Medulla oblongata (tissue), 1 donor: ENCODE data around the gene NKAIN2.
"Not testable (repeated sequence)": the region's sequence is repeated elsewhere in the genome, so short reads cannot be mapped to it uniquely, and the experiment has no call there.

Experiments
- DNase-seq: peaks from one replicate; pipeline ENCODE4 v3.0.0-alpha.2; 2015; ENCODE audit errors: extremely low spot score

Gene NKAIN2

DNA sequence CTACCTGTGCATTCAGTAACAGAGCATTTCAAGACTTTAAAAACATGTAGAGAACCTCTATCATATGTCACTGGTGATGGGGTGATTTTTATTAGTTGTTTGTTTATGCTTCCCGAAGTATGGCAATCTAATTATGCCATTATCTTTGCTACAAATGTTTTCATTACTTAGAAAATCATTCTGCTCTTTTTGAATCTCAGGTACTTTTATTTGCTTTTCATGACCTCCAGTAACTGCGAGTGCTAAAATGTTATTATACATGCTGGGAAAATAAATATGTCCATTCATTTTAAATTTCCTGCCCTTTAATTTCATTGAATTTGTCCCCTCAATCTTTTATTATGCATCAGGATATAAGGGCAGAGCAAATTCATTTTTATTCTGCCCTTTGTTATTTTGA lies 515.7 kb downstream of the NKAIN2 start:
- DNase-seq = no peak

GRCh38 chr6:124324237-124324636 lies 520.6 kb downstream of the NKAIN2 start:
- no peak for DNase-seq

DNA sequence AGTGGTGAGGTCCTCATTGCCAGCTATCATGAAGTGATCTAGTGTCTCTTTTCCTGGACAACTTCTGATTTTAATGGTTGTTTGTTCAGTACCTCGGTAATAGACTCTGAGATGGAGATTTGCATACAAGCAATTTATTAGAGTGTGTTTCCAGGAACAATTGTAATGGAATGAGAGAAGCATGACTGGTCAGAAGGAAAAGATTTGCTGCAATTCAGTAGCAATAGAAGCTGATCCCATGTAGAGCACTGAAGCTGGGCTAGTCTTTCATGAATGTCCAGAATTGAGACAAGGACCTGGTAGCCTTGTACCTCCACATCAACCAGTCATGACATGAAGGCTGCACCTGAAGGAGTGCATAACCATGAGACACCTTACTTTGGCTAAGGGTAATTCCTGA lies 526.5 kb downstream of the NKAIN2 start:
- DNase-seq = no peak

- no peak for DNase-seq
Measured at GRCh38 chr6:124334359-124334758, 530.7 kb downstream of the NKAIN2 start.

- DNase-seq = no peak
Measured at GRCh38 chr6:124339610-124340334, 536.1 kb downstream of the NKAIN2 start.

DNA sequence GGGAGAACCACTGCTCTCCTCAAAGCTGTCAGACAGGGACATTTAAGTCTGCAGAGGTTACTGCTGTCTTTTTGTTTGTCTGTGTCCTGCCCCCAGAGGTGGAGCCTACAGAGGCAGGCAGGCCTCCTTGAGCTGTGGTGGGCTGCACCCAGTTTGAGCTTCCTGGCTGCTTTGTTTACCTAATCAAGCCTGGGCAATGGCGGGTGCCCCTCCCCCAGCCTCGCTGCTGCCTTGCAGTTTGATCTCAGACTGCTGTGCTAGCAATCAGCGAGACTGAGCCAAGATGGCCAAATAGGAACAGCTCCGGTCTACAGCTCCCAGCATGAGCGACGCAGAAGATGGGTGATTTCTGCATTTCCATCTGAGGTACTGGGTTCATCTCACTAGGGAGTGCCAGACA lies 544.7 kb downstream of the NKAIN2 start:
- DNase-seq = not testable (repeated sequence)

GRCh38 chr6:124355146-124355545 lies 551.5 kb downstream of the NKAIN2 start:
- no peak for DNase-seq

DNA sequence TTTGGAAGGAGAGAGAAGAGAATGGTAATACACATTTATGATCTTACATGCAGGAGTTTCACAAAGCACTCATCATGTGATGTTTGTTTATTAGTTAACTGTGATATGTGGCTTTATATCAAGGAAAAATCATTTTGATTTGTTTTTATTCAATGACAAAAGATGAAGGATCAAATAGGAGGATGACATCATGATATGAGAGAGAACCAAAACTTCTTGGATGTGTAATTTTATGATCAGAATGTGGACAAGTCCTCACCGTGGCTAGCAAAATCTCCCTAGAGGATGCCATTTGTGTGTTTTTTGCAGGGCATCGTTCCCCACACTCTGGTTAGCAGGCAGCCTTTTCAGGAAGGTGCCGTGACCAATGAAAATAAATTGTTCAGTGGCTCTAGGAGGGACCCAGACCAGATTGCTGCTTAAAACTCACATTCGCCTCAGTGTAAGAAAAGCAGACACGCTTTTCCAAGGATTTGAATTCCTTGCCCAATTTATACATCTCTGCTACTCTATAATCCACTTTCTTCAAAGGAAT lies 552.7 kb downstream of the NKAIN2 start:
- DNase-seq = no peak

DNA sequence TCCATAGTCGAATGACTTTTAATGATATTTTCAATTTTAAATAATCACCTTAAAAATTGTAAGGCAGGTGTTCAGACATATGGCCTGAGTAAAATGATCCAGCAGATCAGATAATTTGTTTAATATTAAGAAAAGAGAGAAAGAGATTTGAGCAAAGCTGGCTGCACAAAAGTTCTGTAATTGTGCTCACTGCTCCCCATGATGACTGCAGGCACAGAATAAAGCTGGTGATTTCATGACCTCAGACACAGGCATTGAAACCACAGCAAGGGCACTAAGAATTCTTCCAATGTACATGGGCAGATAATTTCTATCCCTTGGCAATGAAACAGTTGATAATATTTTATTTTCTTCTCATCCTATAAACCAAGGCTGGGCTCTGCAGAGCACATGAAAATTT lies 553.1 kb downstream of the NKAIN2 start:
- no peak for DNase-seq

DNA sequence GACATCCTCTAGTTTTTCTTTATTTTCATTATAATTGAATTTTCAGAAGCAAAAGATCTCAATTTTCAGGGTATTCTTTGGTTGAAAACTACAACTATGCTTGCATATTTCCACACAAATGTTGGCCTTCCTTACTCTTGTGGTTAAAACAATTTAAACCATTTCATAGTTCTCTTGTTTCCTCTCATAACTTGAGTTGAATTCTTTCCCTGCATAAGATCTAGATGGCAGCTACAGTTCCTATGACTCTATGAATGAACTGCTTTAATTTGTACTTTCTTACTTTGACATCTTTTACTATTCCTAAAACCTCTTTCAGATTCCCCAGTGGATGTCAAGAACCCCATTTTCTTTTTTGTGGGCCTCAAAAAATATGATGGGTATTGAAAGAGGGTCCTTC lies 564.5 kb downstream of the NKAIN2 start:
- no peak for DNase-seq

DNA sequence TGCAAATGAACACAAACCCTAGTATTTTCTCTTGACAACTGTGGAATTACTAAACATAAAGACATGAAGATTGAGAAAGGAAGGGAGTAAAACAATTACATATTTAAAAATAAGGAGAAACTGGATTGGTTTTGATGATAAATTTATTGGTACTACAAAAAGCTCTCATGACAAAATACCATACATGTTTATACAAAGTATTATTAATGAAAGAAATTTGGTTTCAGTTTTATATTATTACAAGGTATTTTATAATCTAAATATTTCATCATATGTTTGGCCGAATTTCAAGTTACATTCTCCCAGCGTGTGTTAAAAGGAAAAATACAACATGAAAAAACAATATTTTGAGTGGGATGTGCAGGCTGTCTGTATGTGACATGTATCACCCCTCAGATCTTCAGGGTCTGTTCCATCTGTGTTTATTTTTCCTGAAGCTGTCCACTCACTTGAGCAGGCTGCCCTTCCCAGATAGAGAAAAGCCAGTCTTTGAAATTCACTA lies 568.4 kb downstream of the NKAIN2 start:
- DNase-seq = no peak

DNA sequence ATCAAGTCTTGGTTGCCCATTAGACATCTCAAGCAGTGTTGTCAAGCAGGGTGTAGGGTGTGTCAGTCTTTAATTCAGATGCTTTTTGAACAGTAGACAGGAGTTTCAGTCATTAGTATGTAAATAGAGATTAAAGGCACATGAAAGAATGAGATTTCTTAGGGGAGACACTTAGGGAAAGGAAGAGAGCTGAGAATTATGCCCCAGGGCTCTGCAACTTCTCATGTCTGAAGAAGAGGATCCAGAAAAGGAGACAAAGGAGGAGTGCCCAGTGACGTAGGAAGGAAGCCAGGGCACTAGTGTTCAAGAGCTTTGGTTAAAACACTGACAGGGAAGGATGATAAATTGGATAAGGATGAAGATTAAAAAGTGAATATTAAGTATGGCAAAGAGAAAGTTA lies 569.7 kb downstream of the NKAIN2 start:
- no peak for DNase-seq

GRCh38 chr6:124389127-124389526 lies 585.5 kb downstream of the NKAIN2 start:
- no peak for DNase-seq

- DNase-seq = no peak
Measured at GRCh38 chr6:124393536-124393935, 589.9 kb downstream of the NKAIN2 start.

GRCh38 chr6:124396361-124396760 lies 592.7 kb downstream of the NKAIN2 start:
- DNase-seq = no peak

DNA sequence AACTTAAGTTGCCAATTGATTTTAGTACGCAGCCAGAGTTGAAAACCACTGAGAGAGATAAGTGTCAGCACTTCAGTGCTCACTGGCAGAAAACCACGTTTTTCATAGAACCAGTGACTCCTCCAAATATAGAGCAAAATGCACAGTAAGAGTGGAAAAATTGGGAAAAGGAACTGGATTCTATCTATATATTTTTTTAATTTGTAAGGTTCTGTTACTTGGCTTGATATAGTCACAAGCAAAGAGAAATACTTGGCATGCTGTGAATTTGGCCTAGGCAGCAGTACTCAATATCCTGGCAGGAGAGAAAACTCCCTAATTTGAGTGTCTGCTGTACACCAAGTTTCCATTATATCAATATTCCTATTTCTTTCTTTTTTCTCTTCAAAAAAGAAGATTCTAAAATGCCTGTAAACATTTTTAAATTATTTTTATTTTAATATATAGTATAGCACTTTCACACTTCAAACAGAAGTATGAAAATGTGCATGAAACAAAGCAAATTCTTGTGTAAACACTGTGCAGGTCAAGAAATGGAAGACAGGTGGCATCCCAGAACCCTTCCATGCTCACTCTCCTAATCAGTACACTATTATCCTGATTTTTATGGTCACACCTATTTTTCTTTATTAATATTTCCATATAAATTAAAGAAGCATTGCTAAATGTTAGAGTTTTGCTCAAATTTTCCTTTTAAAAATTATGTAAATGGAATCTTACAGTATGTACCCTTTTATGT lies 596.8 kb downstream of the NKAIN2 start:
- DNase-seq = no peak

- DNase-seq = not testable (repeated sequence)
Measured at GRCh38 chr6:124410425-124410824, 606.8 kb downstream of the NKAIN2 start.

DNA sequence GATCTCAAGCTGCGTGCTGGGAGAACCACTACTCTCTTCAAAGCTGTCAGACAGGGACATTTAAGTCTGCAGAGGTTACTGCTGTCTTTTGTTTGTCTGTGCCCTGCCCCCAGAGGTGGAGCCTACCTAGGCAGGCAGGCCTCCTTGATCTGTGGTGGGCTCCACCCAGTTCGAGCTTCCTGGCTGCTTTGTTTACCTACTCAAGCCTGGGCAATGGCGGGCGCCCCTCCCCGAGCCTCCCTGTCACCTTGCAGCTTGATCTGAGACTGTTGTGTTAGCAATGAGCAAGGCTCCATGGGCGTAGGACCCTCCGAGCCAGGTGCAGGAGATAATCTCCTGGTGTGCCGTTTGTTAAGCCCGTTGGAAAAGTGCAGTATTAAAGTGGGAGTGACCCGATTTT lies 609.0 kb downstream of the NKAIN2 start:
- DNase-seq = not testable (repeated sequence)

GRCh38 chr6:124420116-124420840 lies 616.6 kb downstream of the NKAIN2 start:
- DNase-seq = no peak

GRCh38 chr6:124423621-124424020 lies 620.0 kb downstream of the NKAIN2 start:
- DNase-seq = no peak

GRCh38 chr6:124430740-124431318 lies 627.2 kb downstream of the NKAIN2 start:
- no peak for DNase-seq

- DNase-seq = no peak
Measured at GRCh38 chr6:124432620-124433019, 629.0 kb downstream of the NKAIN2 start.
